Right ventricle myocardium inferior (tissue), 1 donor: ENCODE results near the gene ELAVL2. TPM values are rescaled to one million over a fixed set of nuclear protein-coding genes. Genes with fewer than 3 reads are reported as not detected.

Source experiments
- ATAC-seq: fragments of 200-7000 bp; cut with Tn5 transposase; one replicate; pipeline ENCODE4 v1.9.1; 2020; ENCODE audit warnings: mild to moderate bottlenecking, moderate library complexity
- DNase-seq: peaks from one replicate; pipeline ENCODE4 v3.0.0; 2021; ENCODE audit errors: missing footprints
- intact Hi-C: fragments of 100-400 bp; cut with DNase I; formaldehyde crosslinking; loops from one replicate; pipeline ENCODE4 v1.11.0; 2022
- total RNA-seq: library from RNA; stranded (reverse); fragmentation: NEBNext Ultra II Directional; extraction: Animal tissue kit (Norgen Biotek cat#: 25700); gene quantifications from one replicate; pipeline ENCODE4 v1.2.1, GENCODE V29; 2021
- donor health status: DM: no; HTN: yes; CAD: no; lungs with severe emphysema.

ELAVL2 gene
- total RNA-seq, 1 donor from 2014 or later = not detected

- DNase-seq = no peak
- intact Hi-C loops = no loop called here
- ATAC-seq = no peak
Observed at GRCh38 chr9:23682891-23683431, 143.1 kb downstream of the ELAVL2 start.

- ATAC-seq (no peak), DNase-seq (no peak)
- intact Hi-C loops = no loop called here
Observed at GRCh38 chr9:23682352-23682751, 143.7 kb downstream of the ELAVL2 start.

GRCh38 chr9:23677446-23677845 is 148.6 kb downstream of the ELAVL2 start:
- ATAC-seq (no peak), DNase-seq (no peak)
- intact Hi-C loops = no loop called here

- ATAC-seq = no peak
- intact Hi-C loops = no loop called here
- DNase-seq = no peak
Observed at GRCh38 chr9:23674016-23674585, 151.9 kb downstream of the ELAVL2 start.

- DNase-seq (no peak), ATAC-seq (no peak)
- intact Hi-C loops = no loop called here
Observed at GRCh38 chr9:23672151-23672550, 153.9 kb downstream of the ELAVL2 start.

GRCh38 chr9:23669776-23670175 is 156.3 kb downstream of the ELAVL2 start:
- no peak for DNase-seq
- intact Hi-C loops = no loop called here
- ATAC-seq = no peak

- intact Hi-C loops = no loop called here
- no peak for ATAC-seq
- DNase-seq = no peak
Observed at GRCh38 chr9:23665635-23666034, 160.4 kb downstream of the ELAVL2 start.

GRCh38 chr9:23665051-23665450 is 161.0 kb downstream of the ELAVL2 start:
- DNase-seq (no peak), ATAC-seq (no peak)
- intact Hi-C loops = no loop called here

GRCh38 chr9:23663946-23664345 is 162.1 kb downstream of the ELAVL2 start:
- intact Hi-C loops = no loop called here
- no peak for ATAC-seq
- DNase-seq = no peak

GRCh38 chr9:23663536-23663935 is 162.5 kb downstream of the ELAVL2 start:
- intact Hi-C loops = no loop called here
- no peak for ATAC-seq
- no peak for DNase-seq

GRCh38 chr9:23663125-23663524 is 162.9 kb downstream of the ELAVL2 start:
- ATAC-seq = no peak
- DNase-seq = no peak
- intact Hi-C loops = no loop called here

GRCh38 chr9:23662320-23662719 is 163.7 kb downstream of the ELAVL2 start:
- ATAC-seq (no peak), DNase-seq (no peak)
- intact Hi-C loops = no loop called here

GRCh38 chr9:23659346-23660006 is 166.6 kb downstream of the ELAVL2 start:
- intact Hi-C loops = no loop called here
- ATAC-seq = no peak
- no peak for DNase-seq

GRCh38 chr9:23658376-23659258 is 167.4 kb downstream of the ELAVL2 start:
- intact Hi-C loops = no loop called here
- ATAC-seq (peak; percentile 48), DNase-seq (no peak)

- DNase-seq (no peak), ATAC-seq (no peak)
- intact Hi-C loops = no loop called here
Observed at GRCh38 chr9:23651051-23651450, 175.0 kb downstream of the ELAVL2 start.

GRCh38 chr9:23648651-23649050 is 177.4 kb downstream of the ELAVL2 start:
- no peak for ATAC-seq
- no peak for DNase-seq
- intact Hi-C loops = no loop called here

- ATAC-seq (no peak), DNase-seq (no peak)
- intact Hi-C loops = no loop called here
Observed at GRCh38 chr9:23644896-23645295, 181.1 kb downstream of the ELAVL2 start.

GRCh38 chr9:23644326-23644725 is 181.7 kb downstream of the ELAVL2 start:
- no peak for ATAC-seq
- intact Hi-C loops = no loop called here

GRCh38 chr9:23643656-23644258 is 182.3 kb downstream of the ELAVL2 start:
- intact Hi-C loops = no loop called here
- ATAC-seq = no peak
- DNase-seq = no peak

More at GRCh38 chr9:23644326-23644725, 181.7 kb downstream of the ELAVL2 start:
- DNase-seq = no peak
